Breast epithelium (tissue), 4 donors: ENCODE measurements around the gene OTUB2. TPM values are rescaled to one million over a fixed set of nuclear protein-coding genes. Genes with fewer than 3 reads are reported as not detected.

ENCODE experiments used
- DNase-seq, 2 donors: peaks; one replicate each; pipeline ENCODE4 v3.0.0-alpha.2; 2019; ENCODE audit warnings: low spot score in 2 of 2
- H3K27ac ChIP-seq, 2 donors: fragments of 200-600 bp; sonication (generic) in 1 of 2; one replicate each; pipeline ENCODE4 v1.5.1; 2016 to 2019; ENCODE audit warnings: mild to moderate bottlenecking in 1 of 2
- H3K27me3 ChIP-seq, 2 donors: fragments of 200-600 bp; sonication (generic) in 1 of 2; one replicate each; pipeline versions ENCODE4 v1.5.1 to v1.6.0; 2017 to 2019; ENCODE audit warnings: control low read depth in 1 of 2, mild to moderate bottlenecking in 1 of 2
- H3K36me3 ChIP-seq: fragments of 200-600 bp; one replicate; pipeline ENCODE4 v1.5.1; 2019
- H3K4me1 ChIP-seq, 2 donors: fragments of 200-600 bp; sonication (generic); one replicate each; pipeline ENCODE4 v1.5.1; 2016 to 2019; ENCODE audit warnings: control low read depth in 1 of 2
- H3K4me3 ChIP-seq, 3 donors: fragments of 200-600 bp; sonication (generic); 1 replicate in 2 of 3; 2 replicates in 1 of 3; pipeline ENCODE4 v1.5.1; 2016 to 2019; ENCODE audit warnings: mild to moderate bottlenecking in 3 of 3, moderate library complexity in 2 of 3
- H3K9me3 ChIP-seq, 2 donors: fragments of 200-600 bp; sonication (generic) in 1 of 2; one replicate each; pipeline ENCODE4 v1.5.1; 2016 to 2019; ENCODE audit warnings: control low read depth in 1 of 2
- CTCF ChIP-seq, 3 donors: fragments of 450-650 bp; IDR thresholded peaks; one replicate each; pipeline ENCODE4 v1.5.1; 2016 to 2017; ENCODE audit warnings: antibody characterized with exemption in 3 of 3, mild to moderate bottlenecking in 3 of 3, moderate library complexity in 3 of 3
- POLR2A ChIP-seq: fragments of 450-650 bp; IDR thresholded peaks from one replicate; pipeline ENCODE4 v1.6.1; 2016; ENCODE audit warnings: antibody characterized with exemption, mild to moderate bottlenecking, moderate library complexity
- POLR2AphosphoS5 ChIP-seq, 3 donors: sonication (generic); formaldehyde crosslinking; IDR thresholded peaks; one replicate each; pipeline ENCODE4 v1.6.1; 2017; ENCODE audit warnings: antibody characterized with exemption in 3 of 3
- intact Hi-C: fragments of 100-400 bp; cut with DNase I; formaldehyde crosslinking; loops from one replicate; pipeline ENCODE4 v1.15.1; 2023; ENCODE audit warnings: low total_unique reads
- total RNA-seq, 3 donors: library from RNA; depleted of rRNA; stranded (reverse); fragments of >200 nt; gene quantifications; one replicate each; pipeline ENCODE4 v1.1.0, GENCODE V29; 2016

Gene OTUB2
- total RNA-seq, 3 donors from 2014 or later: 0.64 to 1.6 (median 0.73) TPM

DNA sequence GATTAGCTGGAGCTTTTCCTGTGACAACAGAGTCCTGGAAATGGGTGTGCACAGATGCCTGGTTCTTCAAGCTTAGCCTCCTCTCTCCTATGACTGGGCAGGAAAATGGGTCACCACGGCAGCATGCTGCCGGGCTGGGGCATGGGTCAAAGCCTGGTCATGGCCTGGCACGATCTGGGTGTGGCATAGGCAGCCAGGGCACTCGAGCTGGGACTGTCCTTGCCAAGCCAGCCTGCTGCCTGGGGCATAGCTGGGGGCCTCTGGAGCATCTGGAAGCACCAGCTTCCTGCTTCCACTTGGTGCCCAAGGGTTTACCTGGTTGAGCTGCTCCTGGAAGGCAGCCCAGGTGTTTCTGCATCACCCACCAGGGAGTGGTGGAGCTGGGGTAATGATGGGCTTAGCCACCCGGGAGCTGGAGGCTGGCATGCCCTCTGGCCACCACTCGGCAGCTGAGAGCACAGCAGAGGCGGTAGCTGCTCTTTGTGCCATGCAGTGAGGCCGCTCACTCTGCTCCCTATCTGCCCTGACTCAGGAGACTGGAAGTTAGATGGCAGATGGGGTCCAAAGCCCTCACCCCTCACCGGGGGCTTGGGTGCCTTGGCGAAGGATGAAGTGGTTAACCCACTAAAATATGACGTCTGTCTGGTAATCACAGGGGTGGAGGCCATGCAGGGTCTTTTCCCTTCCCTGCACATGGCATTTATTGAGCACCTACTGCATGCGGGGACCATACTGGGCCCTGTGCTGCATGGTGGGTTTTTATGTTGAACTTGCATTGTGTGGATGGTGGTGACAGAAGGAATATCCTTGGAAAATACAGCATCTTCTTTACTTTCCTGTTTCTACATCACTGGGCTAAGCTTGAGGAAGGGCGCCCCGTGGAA, 1.7 kb downstream of the OTUB2 start:
- no peaks in the 10 kb centered on the region for H3K36me3 ChIP-seq
- intact Hi-C loops: loop anchor here (2.0 kb wide), 1 partner anchor 79 kb away; no protein-coding TSS in a partner anchor
- no peak for TF ChIP-seq POLR2A
- TF ChIP-seq CTCF (IDR thresholded peaks at IDR 0.05): no peak
- no peak for TF ChIP-seq POLR2AphosphoS5 (IDR thresholded peaks at IDR 0.05)

DNA sequence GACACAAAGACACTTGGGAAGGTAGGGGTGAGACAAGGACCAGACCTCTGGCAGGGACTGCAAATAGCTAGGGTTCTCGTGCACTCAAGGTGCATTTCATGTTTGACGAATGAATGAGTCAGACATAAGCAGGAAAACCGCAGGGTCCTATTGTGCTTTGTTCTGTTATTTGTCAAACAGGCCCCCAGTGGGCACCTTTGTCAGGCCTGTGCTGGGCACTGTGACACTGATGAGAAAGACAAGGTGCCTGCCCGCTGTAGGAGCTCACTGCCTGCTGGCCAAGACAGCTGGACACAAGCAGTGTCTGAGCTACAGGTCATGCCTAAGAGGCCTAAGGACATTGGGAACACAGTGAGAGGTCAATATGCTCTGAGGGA, 2.3 kb downstream of the OTUB2 start:
- intact Hi-C loops: no loop called here

More for the DNA sequence above, 1.7 kb downstream of the OTUB2 start:
- Histone ChIP-seq H3K27ac (no peak overlapping the region), H3K4me1 (no peaks in the 10 kb centered on the region), H3K9me3 (no peaks in the 10 kb centered on the region), H3K4me3 (no peak overlapping the region), H3K27me3 (no peaks in the 10 kb centered on the region)
- DNase-seq: no peak

DNA sequence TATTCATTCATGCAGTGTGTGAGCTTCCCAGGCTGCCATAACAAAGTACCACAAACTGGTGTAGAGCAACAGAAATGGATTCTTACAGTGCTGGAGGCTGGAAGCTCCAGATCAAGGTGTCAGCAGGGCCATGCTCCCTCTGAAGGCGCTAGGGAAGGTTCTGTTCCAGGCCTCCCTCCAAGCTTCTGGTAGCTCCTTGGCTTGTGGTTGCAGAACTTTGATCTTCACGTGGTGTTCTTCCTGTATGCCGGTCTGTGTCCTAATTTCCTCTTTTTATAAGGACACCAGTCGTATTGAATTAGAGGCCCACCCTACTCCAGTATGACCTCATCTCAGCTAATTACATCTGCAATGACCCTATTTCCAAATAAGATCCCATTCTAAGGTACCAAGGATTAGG, 3.1 kb downstream of the OTUB2 start:
- no peak for DNase-seq
- Histone ChIP-seq H3K4me3 (no peak overlapping the region), H3K9me3 (no peaks in the 10 kb centered on the region), H3K36me3 (no peaks in the 10 kb centered on the region), H3K27ac (no peak overlapping the region), H3K4me1 (no peaks in the 10 kb centered on the region), H3K27me3 (no peaks in the 10 kb centered on the region)
- no peak for TF ChIP-seq POLR2A
- no peak for TF ChIP-seq CTCF (IDR thresholded peaks at IDR 0.05)
- TF ChIP-seq POLR2AphosphoS5 (IDR thresholded peaks at IDR 0.05): no peak
- intact Hi-C loops: no loop called here

More for the DNA sequence above, 2.3 kb downstream of the OTUB2 start:
- Histone ChIP-seq H3K4me1 (no peaks in the 10 kb centered on the region), H3K9me3 (no peaks in the 10 kb centered on the region), H3K36me3 (no peaks in the 10 kb centered on the region), H3K4me3 (no peak overlapping the region), H3K27me3 (no peaks in the 10 kb centered on the region), H3K27ac (no peak overlapping the region)
- TF ChIP-seq POLR2AphosphoS5 (IDR thresholded peaks at IDR 0.05): no peak
- DNase-seq: no peak

DNA sequence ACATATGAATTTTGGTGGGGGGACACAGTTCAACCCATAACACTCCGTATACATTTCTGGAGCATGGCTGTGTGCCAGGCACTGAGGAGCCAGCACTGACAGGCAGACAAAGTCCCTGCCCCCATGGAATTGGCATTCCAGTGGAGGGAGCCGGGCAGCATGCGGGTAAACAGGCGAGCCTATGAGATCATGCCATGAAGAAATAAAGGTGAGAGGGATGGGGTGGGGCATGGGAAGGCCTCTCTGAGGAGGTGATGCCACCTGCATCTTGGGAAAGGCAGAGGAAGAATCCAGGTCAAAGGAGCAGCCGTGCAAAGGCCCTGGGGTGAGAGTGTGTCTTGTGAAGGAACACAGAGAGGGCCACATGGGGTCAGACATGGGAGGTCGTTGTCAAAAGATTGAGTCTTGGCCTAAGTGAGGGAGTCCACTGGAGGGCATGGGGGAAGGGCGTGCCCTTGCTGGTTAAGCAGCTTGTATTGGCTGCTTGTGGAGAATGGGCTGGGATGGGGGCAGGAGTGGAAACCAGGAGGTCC, 3.6 kb downstream of the OTUB2 start:
- no peak for DNase-seq

GRCh38 chr14:94030571-94030970, 4.4 kb downstream of the OTUB2 start:
- Histone ChIP-seq H3K36me3 (no peaks in the 10 kb centered on the region), H3K27me3 (no peaks in the 10 kb centered on the region), H3K27ac (no peak overlapping the region), H3K9me3 (no peaks in the 10 kb centered on the region), H3K4me3 (no peak overlapping the region), H3K4me1 (no peaks in the 10 kb centered on the region)
- TF ChIP-seq CTCF (IDR thresholded peaks at IDR 0.05): no peak
- no peak for TF ChIP-seq POLR2A
- no peak for TF ChIP-seq POLR2AphosphoS5 (IDR thresholded peaks at IDR 0.05)
- no peak for DNase-seq
- intact Hi-C loops: loop anchor here (10.0 kb wide), 1 partner anchor 94 kb away; the partner anchor contains the start of gene IFI27L2

More for the DNA sequence above, 3.6 kb downstream of the OTUB2 start:
- H3K36me3 ChIP-seq: no peaks in the 10 kb centered on the region
- no peak overlapping the region for H3K4me3 ChIP-seq
- no peaks in the 10 kb centered on the region for H3K9me3 ChIP-seq
- no peaks in the 10 kb centered on the region for H3K27me3 ChIP-seq
- TF ChIP-seq POLR2A: no peak
- no peak for TF ChIP-seq POLR2AphosphoS5 (IDR thresholded peaks at IDR 0.05)
- no peak for TF ChIP-seq CTCF (IDR thresholded peaks at IDR 0.05)
- H3K4me1 ChIP-seq: no peaks in the 10 kb centered on the region
- intact Hi-C loops: loop anchor here (10.0 kb wide), 1 partner anchor 95 kb away; the partner anchor contains the start of gene IFI27L2
- H3K27ac ChIP-seq: no peak overlapping the region
